HUES48 (cell line): ENCODE results near the gene CCR2.

Source experiments
- H3K27ac ChIP-seq: one replicate; pipeline ENCODE4 v1.7.0; 2013; ENCODE audit warnings: low read depth, low read length, inconsistent platforms
- H3K27me3 ChIP-seq: 2 replicates; pipeline ENCODE4 v1.6.1; 2013; ENCODE audit warnings: mild to moderate bottlenecking, low read length; ENCODE audit not compliant: control insufficient read depth, insufficient read depth
- H3K36me3 ChIP-seq: 2 replicates; pipeline ENCODE4 v1.6.1; 2013; ENCODE audit warnings: low read length; ENCODE audit not compliant: control insufficient read depth, insufficient read depth
- H3K4me1 ChIP-seq: 2 replicates; pipeline ENCODE4 v1.6.1; 2013; ENCODE audit warnings: mild to moderate bottlenecking, low read length; ENCODE audit not compliant: control insufficient read depth, insufficient read depth
- H3K4me3 ChIP-seq: 2 replicates; pipeline ENCODE4 v1.5.1; 2013; ENCODE audit warnings: mild to moderate bottlenecking, low read depth, low read length
- H3K9ac ChIP-seq: 2 replicates; pipeline ENCODE4 v1.6.1; 2013; ENCODE audit warnings: mild to moderate bottlenecking, low read depth, low read length, moderate library complexity
- H3K9me3 ChIP-seq: 2 replicates; pipeline ENCODE4 v1.6.1; 2013; ENCODE audit warnings: low read length; ENCODE audit not compliant: control insufficient read depth, insufficient read depth

The CCR2 gene

DNA sequence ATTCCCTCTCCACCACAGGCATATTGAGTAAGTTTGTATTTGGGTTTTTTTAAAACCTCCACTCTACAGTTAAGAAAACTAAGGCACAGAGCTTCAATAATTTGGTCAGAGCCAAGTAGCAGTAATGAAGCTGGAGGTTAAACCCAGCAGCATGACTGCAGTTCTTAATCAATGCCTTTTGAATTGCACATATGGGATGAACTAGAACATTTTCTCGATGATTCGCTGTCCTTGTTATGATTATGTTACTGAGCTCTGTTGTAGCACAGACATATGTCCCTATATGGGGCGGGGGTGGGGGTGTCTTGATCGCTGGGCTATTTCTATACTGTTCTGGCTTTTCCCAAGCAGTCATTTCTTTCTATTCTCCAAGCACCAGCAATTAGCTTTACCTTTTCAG is 15.2 kb downstream of the CCR2 start:
- no peaks in the 10 kb centered on the region for H3K9me3 ChIP-seq
- no peaks in the 10 kb centered on the region for H3K36me3 ChIP-seq
- no peaks in the 10 kb centered on the region for H3K4me1 ChIP-seq
- no peak overlapping the region for H3K9ac ChIP-seq
- H3K27me3 ChIP-seq: no peaks in the 10 kb centered on the region
- H3K27ac ChIP-seq: no peak overlapping the region
- H3K4me3 ChIP-seq: no peak overlapping the region

DNA sequence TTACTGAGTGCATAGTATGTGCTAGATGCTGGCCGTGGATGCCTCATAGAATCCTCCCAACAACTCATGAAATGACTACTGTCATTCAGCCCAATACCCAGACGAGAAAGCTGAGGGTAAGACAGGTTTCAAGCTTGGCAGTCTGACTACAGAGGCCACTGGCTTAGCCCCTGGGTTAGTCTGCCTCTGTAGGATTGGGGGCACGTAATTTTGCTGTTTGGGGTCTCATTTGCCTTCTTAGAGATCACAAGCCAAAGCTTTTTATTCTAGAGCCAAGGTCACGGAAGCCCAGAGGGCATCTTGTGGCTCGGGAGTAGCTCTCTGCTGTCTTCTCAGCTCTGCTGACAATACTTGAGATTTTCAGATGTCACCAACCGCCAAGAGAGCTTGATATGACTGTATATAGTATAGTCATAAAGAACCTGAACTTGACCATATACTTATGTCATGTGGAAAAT is 15.8 kb downstream of the CCR2 start:
- H3K9me3 ChIP-seq: no peaks in the 10 kb centered on the region
- no peak overlapping the region for H3K9ac ChIP-seq
- no peak overlapping the region for H3K4me3 ChIP-seq
- no peaks in the 10 kb centered on the region for H3K36me3 ChIP-seq
- H3K4me1 ChIP-seq: no peaks in the 10 kb centered on the region
- no peak overlapping the region for H3K27ac ChIP-seq
- no peaks in the 10 kb centered on the region for H3K27me3 ChIP-seq

DNA sequence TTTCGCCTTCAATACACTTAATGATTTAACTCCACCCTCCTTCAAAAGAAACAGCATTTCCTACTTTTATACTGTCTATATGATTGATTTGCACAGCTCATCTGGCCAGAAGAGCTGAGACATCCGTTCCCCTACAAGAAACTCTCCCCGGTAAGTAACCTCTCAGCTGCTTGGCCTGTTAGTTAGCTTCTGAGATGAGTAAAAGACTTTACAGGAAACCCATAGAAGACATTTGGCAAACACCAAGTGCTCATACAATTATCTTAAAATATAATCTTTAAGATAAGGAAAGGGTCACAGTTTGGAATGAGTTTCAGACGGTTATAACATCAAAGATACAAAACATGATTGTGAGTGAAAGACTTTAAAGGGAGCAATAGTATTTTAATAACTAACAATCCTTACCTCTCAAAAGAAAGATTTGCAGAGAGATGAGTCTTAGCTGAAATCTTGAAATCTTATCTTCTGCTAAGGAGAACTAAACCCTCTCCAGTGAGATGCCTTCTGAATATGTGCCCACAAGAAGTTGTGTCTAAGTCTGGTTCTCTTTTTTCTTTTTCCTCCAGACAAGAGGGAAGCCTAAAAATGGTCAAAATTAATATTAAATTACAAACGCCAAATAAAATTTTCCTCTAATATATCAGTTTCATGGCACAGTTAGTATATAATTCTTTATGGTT is 17.1 kb downstream of the CCR2 start, which contains the start of gene CCR5:
Gene CCR5 (plus strand): TSS at position 108 of the 680 bp plus-strand sequence. CDS start 1,957 bp downstream, outside the sequence.
- Histone ChIP-seq H3K9me3 (no peaks in the 10 kb centered on the region), H3K27me3 (no peaks in the 10 kb centered on the region), H3K4me1 (peaks cover 10% of the 10 kb centered on the region), H3K36me3 (no peaks in the 10 kb centered on the region), H3K9ac (no peak within 1 kb of the TSS), H3K27ac (no peak within 1 kb of the TSS), H3K4me3 (no peak within 1 kb of the TSS)

DNA sequence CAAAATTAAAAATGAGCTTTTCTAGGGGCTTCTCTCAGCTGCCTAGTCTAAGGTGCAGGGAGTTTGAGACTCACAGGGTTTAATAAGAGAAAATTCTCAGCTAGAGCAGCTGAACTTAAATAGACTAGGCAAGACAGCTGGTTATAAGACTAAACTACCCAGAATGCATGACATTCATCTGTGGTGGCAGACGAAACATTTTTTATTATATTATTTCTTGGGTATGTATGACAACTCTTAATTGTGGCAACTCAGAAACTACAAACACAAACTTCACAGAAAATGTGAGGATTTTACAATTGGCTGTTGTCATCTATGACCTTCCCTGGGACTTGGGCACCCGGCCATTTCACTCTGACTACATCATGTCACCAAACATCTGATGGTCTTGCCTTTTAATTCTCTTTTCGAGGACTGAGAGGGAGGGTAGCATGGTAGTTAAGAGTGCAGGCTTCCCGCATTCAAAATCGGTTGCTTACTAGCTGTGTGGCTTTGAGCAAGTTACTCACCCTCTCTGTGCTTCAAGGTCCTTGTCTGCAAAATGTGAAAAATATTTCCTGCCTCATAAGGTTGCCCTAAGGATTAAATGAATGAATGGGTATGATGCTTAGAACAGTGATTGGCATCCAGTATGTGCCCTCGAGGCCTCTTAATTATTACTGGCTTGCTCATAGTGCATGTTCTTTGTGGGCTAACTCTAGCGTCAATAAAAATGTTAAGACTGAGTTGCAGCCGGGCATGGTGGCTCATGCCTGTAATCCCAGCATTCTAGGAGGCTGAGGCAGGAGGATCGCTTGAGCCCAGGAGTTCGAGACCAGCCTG is 17.8 kb downstream of the CCR2 start:
- H3K27ac ChIP-seq: no peak overlapping the region
- H3K9ac ChIP-seq: no peak overlapping the region
- H3K27me3 ChIP-seq: no peaks in the 10 kb centered on the region
- no peaks in the 10 kb centered on the region for H3K36me3 ChIP-seq
- H3K9me3 ChIP-seq: no peaks in the 10 kb centered on the region
- no peak overlapping the region for H3K4me3 ChIP-seq
- peaks cover 13% of the 10 kb centered on the region for H3K4me1 ChIP-seq

DNA sequence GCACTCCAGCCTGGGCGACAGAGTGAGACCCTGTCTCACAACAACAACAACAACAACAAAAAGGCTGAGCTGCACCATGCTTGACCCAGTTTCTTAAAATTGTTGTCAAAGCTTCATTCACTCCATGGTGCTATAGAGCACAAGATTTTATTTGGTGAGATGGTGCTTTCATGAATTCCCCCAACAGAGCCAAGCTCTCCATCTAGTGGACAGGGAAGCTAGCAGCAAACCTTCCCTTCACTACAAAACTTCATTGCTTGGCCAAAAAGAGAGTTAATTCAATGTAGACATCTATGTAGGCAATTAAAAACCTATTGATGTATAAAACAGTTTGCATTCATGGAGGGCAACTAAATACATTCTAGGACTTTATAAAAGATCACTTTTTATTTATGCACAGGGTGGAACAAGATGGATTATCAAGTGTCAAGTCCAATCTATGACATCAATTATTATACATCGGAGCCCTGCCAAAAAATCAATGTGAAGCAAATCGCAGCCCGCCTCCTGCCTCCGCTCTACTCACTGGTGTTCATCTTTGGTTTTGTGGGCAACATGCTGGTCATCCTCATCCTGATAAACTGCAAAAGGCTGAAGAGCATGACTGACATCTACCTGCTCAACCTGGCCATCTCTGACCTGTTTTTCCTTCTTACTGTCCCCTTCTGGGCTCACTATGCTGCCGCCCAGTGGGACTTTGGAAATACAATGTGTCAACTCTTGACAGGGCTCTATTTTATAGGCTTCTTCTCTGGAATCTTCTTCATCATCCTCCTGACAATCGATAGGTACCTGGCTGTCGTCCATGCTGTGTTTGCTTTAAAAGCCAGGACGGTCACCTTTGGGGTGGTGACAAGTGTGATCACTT is 18.8 kb downstream of the CCR2 start:
- no peak overlapping the region for H3K4me3 ChIP-seq
- no peaks in the 10 kb centered on the region for H3K27me3 ChIP-seq
- no peaks in the 10 kb centered on the region for H3K36me3 ChIP-seq
- no peaks in the 10 kb centered on the region for H3K9me3 ChIP-seq
- H3K9ac ChIP-seq: no peak overlapping the region
- peaks cover 13% of the 10 kb centered on the region for H3K4me1 ChIP-seq
- no peak overlapping the region for H3K27ac ChIP-seq

DNA sequence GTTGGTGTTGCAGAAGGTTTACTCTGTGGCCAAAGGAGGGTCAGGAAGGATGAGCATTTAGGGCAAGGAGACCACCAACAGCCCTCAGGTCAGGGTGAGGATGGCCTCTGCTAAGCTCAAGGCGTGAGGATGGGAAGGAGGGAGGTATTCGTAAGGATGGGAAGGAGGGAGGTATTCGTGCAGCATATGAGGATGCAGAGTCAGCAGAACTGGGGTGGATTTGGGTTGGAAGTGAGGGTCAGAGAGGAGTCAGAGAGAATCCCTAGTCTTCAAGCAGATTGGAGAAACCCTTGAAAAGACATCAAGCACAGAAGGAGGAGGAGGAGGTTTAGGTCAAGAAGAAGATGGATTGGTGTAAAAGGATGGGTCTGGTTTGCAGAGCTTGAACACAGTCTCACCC is 20.8 kb downstream of the CCR2 start:
- Histone ChIP-seq H3K9me3 (no peaks in the 10 kb centered on the region), H3K27me3 (no peaks in the 10 kb centered on the region), H3K27ac (no peak overlapping the region), H3K4me3 (no peak overlapping the region), H3K9ac (no peak overlapping the region), H3K4me1 (peaks cover 13% of the 10 kb centered on the region), H3K36me3 (no peaks in the 10 kb centered on the region)

DNA sequence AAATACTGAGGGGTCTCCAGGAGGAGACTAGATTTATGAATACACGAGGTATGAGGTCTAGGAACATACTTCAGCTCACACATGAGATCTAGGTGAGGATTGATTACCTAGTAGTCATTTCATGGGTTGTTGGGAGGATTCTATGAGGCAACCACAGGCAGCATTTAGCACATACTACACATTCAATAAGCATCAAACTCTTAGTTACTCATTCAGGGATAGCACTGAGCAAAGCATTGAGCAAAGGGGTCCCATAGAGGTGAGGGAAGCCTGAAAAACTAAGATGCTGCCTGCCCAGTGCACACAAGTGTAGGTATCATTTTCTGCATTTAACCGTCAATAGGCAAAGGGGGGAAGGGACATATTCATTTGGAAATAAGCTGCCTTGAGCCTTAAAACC is 21.3 kb downstream of the CCR2 start:
- peaks cover 16% of the 10 kb centered on the region for H3K4me1 ChIP-seq
- no peaks in the 10 kb centered on the region for H3K9me3 ChIP-seq
- H3K36me3 ChIP-seq: no peaks in the 10 kb centered on the region
- no peak overlapping the region for H3K27ac ChIP-seq
- no peak overlapping the region for H3K9ac ChIP-seq
- no peak overlapping the region for H3K4me3 ChIP-seq
- no peaks in the 10 kb centered on the region for H3K27me3 ChIP-seq

DNA sequence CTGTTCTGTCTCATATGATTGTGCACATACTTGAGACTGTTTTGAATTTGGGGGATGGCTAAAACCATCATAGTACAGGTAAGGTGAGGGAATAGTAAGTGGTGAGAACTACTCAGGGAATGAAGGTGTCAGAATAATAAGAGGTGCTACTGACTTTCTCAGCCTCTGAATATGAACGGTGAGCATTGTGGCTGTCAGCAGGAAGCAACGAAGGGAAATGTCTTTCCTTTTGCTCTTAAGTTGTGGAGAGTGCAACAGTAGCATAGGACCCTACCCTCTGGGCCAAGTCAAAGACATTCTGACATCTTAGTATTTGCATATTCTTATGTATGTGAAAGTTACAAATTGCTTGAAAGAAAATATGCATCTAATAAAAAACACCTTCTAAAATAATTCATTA is 21.9 kb downstream of the CCR2 start:
- H3K9me3 ChIP-seq: no peaks in the 10 kb centered on the region
- H3K27me3 ChIP-seq: no peaks in the 10 kb centered on the region
- no peak overlapping the region for H3K27ac ChIP-seq
- no peak overlapping the region; the same call in 1 of the 2 replicates for H3K4me3 ChIP-seq
- H3K4me1 ChIP-seq: peaks cover 22% of the 10 kb centered on the region
- H3K36me3 ChIP-seq: no peaks in the 10 kb centered on the region
- no peak overlapping the region for H3K9ac ChIP-seq

DNA sequence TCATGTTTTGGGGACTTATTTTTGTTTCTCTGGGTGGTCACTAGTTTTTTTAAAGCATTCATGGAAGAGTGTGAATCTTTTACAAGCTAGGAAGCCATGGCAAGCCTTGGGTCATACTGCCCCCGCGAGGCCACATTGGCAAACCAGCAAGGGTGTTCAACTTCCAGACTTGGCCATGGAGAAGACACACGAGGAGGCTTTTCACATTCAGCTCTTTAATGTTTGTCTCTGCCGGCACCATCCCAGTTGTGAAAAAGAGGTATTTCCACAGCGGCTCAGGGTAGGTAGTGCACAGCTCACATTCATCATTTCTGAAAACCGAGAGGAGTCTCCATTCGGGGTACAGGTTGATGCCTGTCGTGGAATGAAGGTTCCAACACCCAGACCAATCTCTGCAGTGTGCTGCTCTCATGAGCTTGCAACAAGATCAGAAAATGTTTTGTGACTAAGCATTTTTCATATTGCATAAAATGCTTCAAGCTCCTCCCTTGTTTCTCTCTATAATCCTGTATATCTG is 24.6 kb downstream of the CCR2 start:
- no peaks in the 10 kb centered on the region for H3K9me3 ChIP-seq
- H3K4me1 ChIP-seq: peaks cover 27% of the 10 kb centered on the region
- no peaks in the 10 kb centered on the region for H3K27me3 ChIP-seq
- H3K4me3 ChIP-seq: no peak overlapping the region
- H3K9ac ChIP-seq: no peak overlapping the region
- no peaks in the 10 kb centered on the region for H3K36me3 ChIP-seq
- H3K27ac ChIP-seq: no peak overlapping the region

DNA sequence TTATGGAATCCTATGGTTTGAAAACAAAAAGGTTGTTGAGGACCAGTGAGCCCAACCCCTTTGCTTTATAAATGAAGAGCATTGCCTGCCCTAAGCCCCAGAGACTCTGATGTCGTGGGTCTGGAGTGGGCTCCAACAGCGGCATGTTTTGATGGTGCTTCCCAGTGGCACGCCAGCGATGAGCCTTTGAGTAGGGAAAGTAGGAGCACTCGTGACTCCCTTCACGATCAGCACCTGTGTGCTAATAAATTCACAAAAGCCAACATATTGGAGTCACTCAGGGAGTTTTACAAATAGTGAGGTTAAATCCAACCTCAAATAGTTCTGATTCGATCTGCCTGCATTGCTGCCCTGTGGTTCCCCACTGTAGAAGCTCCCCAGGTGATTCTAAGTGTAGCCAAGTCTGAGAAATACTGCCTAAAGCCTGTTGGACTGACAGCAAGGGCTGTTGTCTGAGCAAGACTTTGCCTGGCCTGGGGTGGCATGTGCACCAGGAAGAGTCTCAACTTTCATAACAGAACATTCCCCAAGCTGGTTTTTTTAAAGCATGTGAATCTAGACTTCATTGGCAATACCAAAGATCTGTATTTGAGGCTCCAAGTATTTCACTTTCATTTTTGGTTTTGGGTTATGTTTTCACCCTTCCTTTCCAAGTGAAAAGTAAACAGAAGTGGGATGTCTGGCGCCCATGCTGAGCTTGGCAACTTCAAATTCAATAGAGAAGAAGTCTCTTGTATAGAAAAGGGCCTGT is 26.7 kb downstream of the CCR2 start:
- Histone ChIP-seq H3K4me1 (peaks cover 25% of the 10 kb centered on the region), H3K9ac (no peak overlapping the region), H3K4me3 (no peak overlapping the region), H3K27me3 (no peaks in the 10 kb centered on the region), H3K36me3 (no peaks in the 10 kb centered on the region), H3K9me3 (no peaks in the 10 kb centered on the region), H3K27ac (peak overlapping the region; percentile 48)
